HG03442 (cell line): Measurements from ENCODE around the gene RGPD8.

ENCODE experiments used
- ATAC-seq: cut with Tn5 transposase; IDR thresholded peaks from one replicate; pipeline ENCODE4 v1.9.1; 2021; ENCODE audit warnings: mild to moderate bottlenecking, moderate library complexity; ENCODE audit not compliant: unreplicated experiment

The RGPD8 gene

DNA sequence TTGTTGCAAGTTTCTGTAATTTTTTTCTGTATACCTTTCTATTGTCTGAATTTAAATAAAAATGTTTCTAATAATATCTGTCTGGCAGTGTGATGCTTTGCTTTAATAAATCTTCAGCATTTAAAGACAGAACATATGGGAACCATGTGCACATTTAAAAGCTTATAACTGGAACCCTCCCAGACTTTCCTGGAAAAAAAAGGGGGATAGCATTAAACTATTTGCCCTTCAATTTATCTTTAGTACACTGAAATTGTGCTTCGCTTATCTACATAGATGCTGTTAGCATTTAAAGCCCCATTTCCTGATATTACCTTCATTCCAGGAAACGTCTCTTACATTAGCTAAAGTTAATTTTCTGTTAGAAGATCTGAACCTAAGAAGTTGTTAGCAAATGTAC is 93.5 kb downstream of the RGPD8 start:
- no peak for ATAC-seq

DNA sequence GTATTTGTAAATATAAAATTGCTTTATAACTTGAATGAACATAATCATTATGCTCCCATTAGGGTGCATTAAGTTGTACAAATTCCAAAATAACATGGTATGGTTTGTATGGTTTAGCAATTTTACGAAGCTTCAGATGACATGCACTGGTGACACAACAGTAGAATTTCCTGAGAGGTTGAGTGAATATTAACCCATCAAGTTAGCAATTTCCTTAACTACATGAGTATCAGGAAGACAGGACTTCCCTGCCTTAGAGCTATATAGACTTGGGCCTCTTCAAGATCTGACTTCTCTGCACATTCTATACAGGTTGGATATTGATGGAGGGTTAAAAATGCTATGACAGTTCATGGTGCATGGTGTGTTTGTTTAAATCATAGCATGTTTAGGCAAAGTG is 97.8 kb downstream of the RGPD8 start:
- no peak for ATAC-seq

DNA sequence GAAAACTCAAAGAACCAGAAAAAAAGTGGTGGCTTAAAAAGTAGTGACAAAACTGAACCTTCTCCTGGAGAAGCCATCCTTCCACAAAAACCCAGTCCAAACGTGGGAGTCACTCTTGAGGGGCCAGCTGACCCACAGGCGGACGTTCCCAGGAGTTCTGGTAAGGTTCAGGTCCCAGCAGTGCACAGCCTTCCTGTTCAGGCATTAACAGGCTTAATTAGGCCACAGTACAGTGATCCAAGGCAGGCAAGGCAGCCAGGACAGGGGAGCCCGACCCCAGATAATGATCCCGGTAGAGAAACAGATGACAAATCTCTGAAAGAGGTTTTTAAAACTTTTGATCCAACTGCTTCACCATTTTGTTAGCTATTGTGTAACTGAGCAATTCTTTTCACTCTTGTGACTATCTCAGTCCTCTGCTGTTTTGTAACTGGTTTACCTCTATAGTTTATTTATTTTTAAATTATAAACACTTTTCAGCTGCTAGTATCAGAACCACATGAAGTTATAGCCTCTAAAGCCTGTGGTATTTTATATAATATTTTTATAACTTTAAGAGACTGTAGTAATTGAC is 101.2 kb downstream of the RGPD8 start:
- no peak for ATAC-seq

DNA sequence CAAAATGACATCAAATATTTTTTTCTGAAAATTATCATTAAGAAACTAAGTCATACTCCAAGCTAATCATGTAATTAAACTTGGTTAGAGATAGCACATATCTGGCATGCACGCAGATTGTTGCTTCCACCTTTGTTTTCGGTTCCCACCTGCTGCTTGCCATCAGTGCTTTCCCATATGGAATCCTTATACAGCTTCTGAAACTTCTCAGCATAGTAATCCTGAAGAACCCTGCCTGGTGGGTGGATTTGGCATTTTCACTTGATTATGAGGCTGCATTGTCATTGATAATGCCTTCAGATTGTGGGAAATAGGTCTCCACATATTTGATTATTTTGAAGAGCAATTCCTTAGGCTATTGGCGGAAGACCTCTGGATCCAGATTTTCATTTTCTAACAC is 110.5 kb downstream of the RGPD8 start:
- no peak for ATAC-seq

DNA sequence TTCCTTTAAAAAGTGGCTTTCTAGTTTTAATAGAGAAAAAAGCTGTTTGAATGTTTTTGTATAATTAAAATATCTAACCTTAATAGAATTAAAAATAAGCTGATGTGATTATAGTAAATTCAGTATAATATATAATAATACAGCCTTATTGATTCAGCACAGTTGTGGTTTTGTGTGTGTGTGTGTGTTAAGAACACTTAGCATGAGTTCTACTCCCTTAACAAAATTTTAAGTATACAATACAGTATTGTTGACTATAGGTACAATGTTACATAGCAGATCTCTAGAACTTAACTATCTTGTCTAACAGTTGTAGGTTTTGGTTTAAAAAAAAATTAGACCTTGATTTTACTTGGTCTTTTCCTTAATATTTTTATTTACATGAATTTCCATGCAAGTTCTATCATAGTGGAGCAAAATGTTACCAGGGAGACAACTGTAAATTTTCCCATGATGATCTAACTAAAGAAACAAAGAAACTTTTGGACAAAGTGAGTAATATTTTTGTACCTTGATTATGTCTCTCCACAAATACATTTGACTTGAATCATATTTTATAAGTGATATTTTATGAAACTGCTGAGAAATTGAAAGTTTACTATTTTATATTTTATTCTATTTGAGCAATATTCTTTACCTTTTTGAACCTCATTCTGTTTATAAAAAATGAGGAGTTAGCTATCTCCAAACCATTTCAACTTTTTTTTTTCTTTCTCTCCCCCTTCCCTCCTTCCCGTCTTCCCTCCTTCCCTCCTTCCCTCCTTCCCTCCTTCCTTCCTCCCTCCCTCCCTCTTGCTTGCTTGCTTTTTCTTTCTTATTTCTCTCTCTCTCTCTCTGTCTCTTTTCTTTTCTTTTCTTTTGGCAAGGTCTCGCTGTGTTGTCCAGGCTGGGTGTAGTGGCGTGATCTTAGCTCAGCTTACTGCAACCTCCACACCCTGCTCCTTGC is 111.8 kb downstream of the RGPD8 start:
- ATAC-seq = no peak
